ENCODE measurements around the gene FRMD4A.

The FRMD4A gene

GRCh38 chr10:14009371-14010100 is 321.2 kb downstream of the FRMD4A start:
- no peak for DNase-seq

DNA sequence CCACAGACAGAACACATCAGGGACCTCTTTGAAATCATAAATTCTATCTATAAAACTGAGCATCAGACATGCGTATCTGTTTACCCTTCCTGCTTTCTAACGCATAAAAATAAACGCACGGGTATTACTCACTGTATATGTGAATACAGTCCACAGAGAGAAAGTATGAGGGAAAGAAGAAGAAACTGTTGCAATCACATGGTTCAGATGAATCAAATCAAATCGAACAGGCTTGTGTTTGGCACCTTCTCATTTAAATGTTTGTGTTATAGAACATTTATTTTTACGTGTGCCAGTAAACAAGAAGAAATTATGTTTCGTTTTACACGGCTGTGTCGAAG is 322.0 kb downstream of the FRMD4A start:
- no peak for DNase-seq

DNA sequence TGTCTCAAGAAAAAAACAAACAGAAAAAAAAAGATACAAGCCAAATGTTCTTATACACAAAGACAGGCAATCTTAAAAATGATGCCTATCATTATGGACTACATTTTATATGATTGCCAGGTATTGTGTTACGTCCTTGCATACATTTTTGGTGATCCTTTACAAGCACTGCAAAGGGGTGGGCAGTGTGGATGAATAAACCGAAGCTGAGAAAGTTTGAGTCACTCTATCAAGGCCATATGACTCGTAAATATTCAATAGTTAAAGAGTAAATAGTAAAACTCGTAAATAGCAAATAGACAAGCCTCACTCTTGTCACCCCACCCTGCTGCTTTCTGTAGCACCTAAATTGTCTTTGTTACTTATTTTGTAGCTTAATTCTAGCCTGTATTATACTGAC is 326.2 kb downstream of the FRMD4A start:
- DNase-seq: no peak

DNA sequence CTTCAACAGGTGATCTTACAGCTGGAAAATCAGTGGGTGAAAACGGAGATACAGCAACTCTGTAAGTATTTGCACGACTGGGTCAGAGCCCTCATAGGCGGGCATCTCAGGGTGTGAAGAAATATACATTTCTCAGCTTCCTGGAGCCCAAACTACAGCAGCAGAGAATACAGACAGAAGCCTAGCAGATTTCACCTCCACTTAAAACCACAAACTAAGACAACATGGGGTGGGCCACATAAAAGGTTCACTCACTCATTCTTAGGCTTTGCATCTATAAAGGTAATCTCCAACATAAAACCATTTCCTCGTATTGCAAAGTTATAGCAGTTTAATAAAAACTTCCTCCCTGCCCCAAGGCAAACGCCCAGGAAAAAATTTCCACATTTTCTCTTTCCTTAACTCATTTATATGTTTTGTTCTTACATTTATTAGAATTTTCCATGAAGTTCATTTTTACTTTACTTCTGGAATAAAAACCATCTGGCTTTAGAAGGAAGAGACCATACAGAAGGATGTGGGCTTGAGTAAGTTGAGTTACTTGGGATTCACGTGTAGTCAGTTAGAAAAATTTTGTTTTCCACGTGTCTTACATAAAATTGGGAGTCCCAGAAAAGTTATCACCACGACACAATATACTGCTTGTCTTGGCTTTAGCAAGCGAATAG is 327.1 kb downstream of the FRMD4A start:
- DNase-seq: no peak

- DNase-seq: no peak
These were observed 329.3 kb downstream of the FRMD4A start for GRCh38 chr10:14001298-14002040.

- DNase-seq: no peak
These were observed 332.4 kb downstream of the FRMD4A start for GRCh38 chr10:13998163-13998835.

DNA sequence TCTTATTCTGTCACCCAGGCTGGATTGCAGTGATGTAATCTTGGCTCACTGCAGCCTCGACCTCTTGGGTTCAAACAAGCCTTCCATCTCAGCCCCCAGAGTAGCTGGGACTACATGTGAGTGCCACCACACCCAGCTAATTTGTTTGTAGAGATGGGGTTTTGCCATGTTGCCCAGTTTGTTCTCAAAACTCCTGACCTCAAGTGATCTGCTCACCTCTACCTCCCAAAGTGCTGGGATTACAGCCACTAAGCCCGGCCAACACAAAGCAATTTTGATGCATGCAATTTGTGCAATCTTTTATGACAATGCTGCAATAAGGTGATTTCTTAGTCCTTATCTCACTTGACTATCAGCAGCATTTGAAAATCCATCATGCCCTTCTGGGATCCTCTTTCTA is 333.1 kb downstream of the FRMD4A start:
- DNase-seq: no peak

- DNase-seq: no peak
These were observed 335.8 kb downstream of the FRMD4A start for GRCh38 chr10:13994932-13995331.

DNA sequence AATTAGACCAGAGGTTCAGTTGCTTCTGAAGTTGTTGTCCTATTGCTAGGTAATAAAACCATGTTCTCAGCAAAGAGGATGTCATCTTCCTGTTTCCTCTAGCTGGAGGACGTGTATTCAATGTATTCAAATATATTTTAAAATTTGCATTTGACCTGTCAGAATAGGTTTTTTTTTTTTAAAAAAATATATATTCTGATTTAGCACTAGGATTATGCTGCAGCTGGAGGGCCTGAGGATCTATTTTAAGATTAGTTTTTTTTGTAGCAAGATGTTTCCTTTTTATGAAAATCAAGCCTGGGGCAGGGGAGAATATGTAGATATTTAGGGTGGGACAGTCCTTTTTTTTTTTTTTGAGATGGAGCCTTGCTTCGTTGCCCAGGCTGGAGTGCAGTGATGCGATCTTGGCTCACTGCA is 337.0 kb downstream of the FRMD4A start:
- no peak for DNase-seq

GRCh38 chr10:13993169-13993568 is 337.6 kb downstream of the FRMD4A start:
- no peak for DNase-seq

- no peak for DNase-seq
These were observed 339.4 kb downstream of the FRMD4A start for GRCh38 chr10:13991353-13991752.

DNA sequence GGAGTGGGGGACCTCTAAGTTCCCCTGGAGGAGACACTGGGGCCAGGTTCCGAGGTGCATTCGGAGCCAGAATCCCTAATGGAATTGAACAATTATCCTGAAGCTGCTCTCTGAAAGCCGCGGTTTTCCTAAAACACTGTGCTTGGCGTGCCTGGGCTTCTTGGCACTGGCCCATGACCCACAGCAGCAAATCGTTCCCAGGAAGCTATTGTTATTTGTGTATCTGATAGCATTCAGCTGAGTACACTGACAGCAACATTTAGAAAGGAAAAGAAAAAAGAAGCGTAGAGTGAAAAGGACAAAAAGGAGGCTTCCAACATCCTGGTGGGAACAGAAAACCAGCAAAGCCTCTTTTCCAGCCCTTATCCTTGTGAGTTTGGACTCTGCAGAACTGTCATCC is 339.8 kb downstream of the FRMD4A start:
- DNase-seq: no peak

DNA sequence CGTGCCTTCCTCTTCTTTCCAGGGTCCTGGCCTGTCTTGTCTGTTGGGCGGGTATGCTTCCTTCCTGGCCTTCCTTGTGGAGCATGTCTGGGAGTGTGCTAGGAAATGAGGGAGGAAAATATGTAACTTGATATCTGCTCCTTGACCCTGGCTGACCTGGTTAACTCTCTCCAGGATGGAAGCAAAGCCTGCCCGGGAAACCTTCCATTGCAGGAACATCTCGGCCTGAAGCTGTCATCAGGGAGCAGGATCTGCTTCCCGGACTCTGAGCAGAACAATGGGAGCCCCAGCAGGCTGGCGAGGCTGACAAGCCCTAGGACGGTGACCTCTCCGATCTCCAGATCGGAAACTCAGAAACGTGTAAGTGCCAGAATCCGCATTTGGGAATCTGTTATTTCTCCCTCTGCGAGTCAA is 340.3 kb downstream of the FRMD4A start:
- DNase-seq: no peak

DNA sequence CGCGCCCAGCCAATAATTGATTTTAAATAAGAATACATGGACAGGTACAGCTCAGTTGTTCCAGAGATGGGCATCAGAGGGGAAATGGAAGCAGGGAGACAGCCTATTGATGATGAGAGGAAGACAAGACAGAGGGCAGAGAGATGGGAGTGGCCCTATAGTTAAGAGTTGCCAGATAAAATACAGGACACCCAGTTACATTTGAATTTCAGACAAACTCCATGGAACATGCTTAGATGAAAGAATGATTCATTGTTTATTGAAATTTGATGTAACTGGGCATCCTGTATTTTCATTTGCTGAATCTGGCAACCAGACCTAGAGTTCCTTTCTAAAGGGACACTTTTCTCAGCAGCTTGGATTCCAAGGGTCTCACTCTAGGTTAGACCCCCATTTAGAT is 341.1 kb downstream of the FRMD4A start:
- DNase-seq: no peak

DNA sequence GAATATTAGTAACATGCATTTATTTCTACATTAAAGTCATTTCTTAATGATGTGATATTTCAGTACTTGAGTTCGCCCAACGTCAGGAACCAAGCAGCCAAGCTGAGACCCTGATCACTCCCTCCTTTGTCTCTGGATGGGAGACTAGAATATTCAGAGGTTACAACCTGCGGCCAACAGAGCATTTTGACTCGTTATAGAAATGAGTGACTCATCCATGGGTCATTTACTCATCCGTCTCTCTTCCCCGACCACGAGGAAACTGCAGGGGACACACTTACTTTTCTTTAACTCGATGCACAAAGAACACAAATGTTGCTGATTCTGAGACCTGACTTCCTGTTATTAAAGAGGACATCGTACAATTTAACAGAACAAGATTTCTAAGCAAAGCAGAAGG is 343.3 kb downstream of the FRMD4A start:
- DNase-seq: no peak

DNA sequence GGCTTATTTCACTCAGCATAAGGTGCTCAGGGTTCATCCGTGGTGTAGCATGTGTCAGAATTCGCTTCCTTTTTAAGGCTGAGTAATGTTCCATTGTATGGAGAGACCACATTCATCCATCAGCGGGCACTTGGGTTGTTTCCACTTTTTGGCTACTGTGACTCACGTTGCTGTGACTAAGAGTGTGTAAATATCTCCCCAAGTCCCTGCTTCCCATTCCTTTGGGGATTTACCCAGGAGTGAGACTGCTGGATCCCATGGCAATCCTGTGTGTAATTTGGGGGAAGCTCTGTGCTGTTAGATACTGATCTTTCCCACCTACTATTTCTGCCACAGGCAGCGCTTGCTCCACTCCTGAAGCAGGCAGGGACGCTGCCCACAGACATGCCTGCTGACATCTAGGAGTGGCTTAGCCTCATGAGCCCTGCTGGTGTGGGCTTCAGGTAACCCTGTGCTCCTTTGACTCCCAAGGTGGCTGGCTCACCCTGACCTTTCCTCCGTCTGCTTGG is 346.0 kb downstream of the FRMD4A start:
- no peak for DNase-seq

GRCh38 chr10:13983035-13983434 is 347.7 kb downstream of the FRMD4A start:
- DNase-seq: no peak

DNA sequence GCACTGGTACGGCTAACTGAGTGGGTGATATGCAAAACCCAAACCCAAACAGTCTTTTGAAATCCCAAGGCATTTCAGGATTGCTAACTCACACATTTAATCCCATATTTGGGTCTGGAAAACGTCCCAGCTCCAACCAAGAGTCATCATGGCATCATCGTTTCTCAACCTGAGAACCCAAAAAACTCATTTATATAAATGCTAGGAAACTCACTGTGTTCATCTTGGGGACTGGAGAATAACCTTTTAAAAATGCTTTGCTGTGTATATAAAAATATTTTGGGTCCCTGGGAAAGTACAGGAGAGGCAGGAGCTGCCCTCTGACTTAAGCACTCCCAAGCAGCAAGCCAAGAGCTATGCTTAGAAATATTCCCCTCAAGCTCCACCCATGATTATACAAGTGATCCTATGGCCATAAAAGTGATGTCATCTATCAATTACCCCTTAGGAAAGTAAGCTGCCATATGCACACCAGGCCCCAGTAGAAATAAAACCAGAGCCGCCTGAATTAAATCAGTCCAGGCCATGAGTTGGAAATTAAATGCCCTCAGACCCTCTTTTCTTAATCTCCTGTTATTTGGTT is 352.1 kb downstream of the FRMD4A start:
- DNase-seq: no peak

- DNase-seq: no peak
These were observed 352.7 kb downstream of the FRMD4A start for GRCh38 chr10:13977861-13978532.

GRCh38 chr10:13973742-13974141 is 357.0 kb downstream of the FRMD4A start:
- DNase-seq: no peak

DNA sequence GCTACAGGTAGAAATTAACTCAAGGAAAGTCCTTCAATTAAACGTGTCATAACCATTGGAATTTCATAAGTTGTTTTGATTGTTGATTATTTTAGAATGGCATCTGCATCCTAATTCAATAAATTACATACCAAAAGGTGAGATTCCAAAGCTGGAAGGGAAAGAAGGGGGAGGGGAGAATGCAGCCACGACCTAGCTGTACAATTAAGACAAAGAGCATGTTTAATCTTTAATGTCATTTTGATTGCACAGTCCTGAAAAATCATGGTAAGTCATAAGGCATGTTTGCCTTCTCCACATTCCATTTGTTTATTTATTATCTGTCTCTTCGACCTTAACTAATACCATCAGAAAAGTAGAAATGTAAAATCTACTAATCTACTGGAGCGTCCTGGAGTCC is 358.1 kb downstream of the FRMD4A start:
- no peak for DNase-seq

All from NCI-H1694 (cell line).